Activated naive CD4-positive, alpha-beta T cell (primary cell): ENCODE measurements around the gene HUNK.
A peak's percentile ranks its signal among the peaks of the same experiment; 100 is the strongest.
"Not testable (repeated sequence)": the region's sequence is repeated elsewhere in the genome, so short reads cannot be mapped to it uniquely, and the experiment has no call there.

ENCODE experiments used
- DNase-seq, 4 experiments: peaks; one replicate each; lab custom pipeline; 2025; lab: John Stamatoyannopoulos, UW

The HUNK gene

GRCh38 chr21:31872452-31873274 lies at the start of gene HUNK:
Gene HUNK (plus strand): TSS chr21:31873020. CDS start chr21:31873675, 655 bp downstream.
- DNase-seq = no peak

GRCh38 chr21:31829736-31830472 lies 42.9 kb upstream of the HUNK start:
- no peak for DNase-seq

GRCh38 chr21:31830701-31831100 lies 42.1 kb upstream of the HUNK start:
- no peak for DNase-seq

DNA sequence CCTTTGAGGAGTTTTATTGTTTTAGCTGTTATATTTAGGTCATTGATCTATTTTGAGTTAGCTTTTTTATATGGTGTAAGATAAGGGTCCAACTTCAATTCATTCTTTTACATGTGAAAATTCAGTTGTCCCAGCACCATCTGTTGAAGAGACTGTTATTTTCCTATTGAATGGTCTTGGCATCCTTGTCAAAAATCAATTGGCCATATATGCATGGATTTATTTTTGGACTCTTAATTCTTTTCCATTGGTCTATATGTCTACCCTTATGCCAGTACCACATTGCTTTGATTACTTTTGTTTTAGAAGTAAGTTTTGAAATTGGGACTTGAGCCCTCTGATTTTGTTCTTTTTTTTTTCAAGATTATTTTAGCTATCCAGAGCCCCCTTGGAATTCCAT lies 35.8 kb upstream of the HUNK start:
- no peak for DNase-seq

- DNase-seq = no peak
These were observed 35.0 kb upstream of the HUNK start for GRCh38 chr21:31837618-31838390.

DNA sequence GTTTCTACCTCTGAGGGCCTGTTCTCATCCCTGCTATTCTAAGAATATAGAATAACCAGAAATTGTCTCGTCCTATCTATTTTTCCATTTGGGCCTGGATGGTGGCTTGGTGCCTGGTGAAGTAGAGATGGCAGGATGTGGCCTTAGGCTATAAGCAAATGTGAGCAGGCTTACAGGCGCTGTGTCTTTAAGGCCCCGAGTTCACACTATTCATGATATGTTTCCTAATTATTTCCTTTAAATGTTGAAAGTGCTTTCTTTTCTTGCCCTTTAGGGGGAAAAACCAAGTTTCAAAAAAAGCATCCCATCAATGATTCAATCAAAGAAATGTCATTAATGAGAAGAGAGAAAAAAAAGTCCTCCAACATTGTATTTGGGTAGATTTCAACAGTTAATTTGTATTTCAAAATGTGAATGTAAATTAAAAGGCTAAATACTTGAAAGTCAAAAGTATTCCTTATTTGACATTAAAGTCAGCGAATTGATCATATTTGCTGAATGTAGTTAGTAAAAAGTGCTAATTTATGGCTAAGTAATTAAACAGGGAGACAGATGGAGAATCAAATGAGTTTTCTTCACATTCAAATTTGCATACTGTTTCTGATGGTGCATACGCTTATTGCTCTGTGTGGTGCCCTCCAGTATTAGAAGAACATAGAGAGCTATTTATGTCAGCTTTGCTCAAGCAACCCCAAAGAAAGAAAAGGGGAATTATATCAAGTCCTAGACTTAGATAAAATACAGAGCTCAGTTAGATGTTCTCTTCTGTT lies 34.0 kb upstream of the HUNK start:
- no peak for DNase-seq

- DNase-seq = no peak
These were observed 28.6 kb upstream of the HUNK start for GRCh38 chr21:31844206-31844605.

DNA sequence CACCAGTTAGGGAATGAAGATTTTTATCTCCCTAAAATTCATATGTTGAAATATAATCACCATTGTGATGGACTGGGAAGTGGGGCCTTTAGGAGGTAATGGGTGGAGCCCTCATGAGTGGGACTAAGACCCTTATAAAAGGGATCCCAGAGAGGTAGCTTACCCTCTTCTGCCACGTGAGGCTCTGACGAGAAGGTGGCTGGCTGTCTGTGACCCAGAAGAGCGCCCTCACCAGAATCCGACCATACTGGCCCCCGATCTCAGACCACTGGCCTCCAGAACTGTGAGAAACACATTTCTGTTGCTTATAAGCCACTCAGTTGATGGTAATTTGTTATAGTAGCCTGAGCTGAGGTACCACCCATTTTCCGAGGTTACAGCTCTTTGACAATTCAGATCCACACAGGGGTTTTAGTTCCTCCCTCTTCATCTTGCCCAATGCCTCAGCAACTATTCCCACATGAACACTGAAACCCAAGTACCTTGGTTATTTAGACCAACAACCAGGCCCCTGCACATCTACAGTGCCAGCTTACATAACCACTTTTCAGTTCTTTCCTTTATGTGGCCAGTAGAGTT lies 27.6 kb upstream of the HUNK start:
- no peak for DNase-seq

GRCh38 chr21:31846690-31847089 lies 26.1 kb upstream of the HUNK start:
- no peak for DNase-seq

- no peak for DNase-seq
These were observed 25.1 kb upstream of the HUNK start for GRCh38 chr21:31847761-31848160.

DNA sequence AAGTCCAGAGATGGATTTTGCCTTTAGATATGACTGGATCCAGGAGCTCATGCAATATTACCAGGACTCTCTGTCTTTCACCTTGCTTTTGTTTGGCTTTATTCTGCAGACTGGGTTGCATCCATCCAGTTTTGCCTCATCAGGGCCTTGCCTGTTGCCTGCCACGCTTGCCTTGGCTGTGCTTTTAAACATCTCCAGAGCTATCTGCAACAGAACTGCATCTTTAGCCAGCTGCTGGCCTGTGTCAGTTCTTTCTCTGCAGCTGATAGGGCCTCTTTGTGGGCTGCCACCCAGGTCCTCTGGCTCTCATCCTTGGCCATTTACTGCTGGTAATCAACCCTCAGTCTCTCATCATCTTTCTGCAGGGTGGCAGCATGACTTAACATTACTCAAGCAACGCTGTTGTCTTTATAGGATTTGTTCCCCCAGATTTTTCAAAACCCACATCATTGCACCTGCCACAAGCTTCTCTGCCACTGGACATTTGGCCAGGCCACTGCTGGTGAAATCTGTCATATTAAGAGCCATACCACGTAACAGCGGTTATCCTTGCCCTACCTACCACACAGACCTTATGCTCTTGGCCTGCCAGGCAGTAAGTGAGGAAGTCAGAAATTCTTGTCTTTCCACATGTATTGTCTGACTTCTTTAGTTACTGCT lies 24.4 kb upstream of the HUNK start:
- DNase-seq = no peak

DNA sequence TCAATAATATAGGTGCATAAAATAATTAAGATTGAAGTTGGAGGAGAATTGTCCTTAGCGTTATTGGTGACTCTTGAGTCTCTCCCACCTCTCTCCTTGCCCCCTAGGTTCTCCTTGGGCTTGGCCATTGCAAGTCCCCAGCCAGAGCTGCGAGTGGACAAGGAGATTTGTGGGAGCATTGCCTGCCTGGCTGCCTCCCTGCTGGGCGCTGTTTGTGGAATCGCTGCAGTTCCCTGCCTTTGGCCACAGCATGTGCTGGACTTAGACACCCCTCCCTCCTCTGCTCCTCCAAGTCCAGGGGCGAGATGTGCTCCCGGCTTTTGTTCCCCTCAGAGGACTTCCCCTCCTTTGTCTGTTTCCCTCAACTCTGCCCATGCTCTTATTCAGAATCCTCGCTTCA lies 21.9 kb upstream of the HUNK start:
- DNase-seq = no peak

DNA sequence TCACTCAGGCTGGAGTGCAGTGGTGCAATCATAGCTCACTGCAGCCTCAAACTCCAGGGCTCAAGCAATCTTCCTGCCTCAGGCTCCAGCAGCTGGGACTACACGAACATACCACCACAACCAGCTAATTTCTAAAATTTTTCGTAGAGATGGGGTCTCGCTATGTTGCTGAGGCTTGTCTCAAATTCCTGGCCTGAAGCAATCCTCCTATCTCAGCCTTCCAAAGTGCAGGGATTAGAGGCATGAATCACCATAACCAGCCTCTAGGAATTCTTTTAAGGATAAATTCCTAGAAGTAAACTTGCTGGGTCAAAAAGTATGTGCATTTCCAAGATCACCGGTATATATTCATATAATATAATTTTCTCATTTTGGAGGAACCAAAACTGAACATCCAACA lies 17.6 kb upstream of the HUNK start:
- no peak for DNase-seq

DNA sequence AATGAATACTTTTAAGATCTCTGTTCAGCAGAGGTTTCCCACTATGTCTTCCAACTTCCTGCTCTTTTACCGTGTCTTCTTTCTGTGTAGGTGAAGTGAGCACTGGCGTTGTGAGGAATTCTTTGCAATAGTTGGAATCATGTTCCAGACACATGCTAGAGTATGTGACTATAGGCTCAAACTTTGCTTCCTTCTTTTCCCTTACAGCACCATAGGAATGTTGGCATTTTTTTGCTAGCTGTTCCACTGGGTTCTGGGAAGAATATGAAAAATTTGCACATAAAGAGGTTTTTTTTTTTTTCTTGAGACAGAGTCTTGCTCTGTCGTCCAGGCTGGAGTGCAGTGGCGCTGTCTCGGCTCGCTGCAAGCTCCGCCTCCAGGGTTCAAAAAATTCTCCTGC lies 15.7 kb upstream of the HUNK start:
- DNase-seq = no peak

DNA sequence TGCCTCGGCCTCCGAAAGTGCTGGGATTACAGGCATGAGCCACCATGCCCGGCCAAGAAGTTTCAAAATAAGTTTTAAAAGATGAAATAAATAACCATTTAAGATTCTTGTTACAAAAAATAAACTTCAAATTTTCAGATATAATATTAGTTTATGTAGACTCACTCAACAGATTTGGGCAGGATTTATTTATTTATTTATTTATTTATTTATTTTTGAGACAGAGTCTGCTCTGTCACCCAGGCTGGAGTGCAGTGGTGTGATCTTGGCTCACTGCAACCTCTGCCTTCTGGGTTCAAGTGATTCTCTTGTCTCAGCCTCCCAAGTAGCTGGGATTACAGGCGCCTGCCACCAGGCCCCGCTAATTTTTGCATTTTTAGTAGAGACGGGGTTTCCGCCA lies 15.2 kb upstream of the HUNK start:
- DNase-seq = not testable (repeated sequence)

- DNase-seq = no peak
These were observed 12.0 kb upstream of the HUNK start for GRCh38 chr21:31860851-31861250.

GRCh38 chr21:31862078-31862477 lies 10.7 kb upstream of the HUNK start:
- DNase-seq = no peak

- DNase-seq = no peak
These were observed 7.3 kb upstream of the HUNK start for GRCh38 chr21:31865429-31865970.

GRCh38 chr21:31866077-31866511 lies 6.7 kb upstream of the HUNK start:
- peak; percentile 33 to 47 (median 45) for DNase-seq

DNA sequence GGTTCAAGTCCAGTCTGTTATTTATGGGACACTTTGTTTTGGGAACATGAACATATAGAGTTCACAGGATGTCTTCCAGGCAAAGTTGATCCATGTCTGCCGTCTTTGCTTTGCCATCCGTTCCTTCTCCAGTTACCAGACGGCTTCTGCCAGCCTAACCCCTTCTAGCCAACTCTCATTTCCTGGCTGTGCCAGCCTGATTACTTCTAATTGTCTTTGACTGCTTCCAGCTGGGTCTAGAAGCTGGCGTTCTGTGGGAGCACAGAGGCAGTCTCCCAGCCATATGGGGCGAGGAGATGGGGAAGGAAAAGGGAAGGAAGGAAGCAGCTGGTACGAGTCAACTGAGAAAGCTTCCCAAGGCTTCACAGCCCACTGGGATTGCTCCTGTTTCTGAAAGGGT lies 3.1 kb upstream of the HUNK start:
- no peak for DNase-seq
